Prostate gland (tissue), 2 donors: ENCODE measurements around the gene MTSS2. TPM values are rescaled to one million over a fixed set of nuclear protein-coding genes. Genes with fewer than 3 reads are reported as not detected.

Experiments
- DNase-seq: peaks from one replicate; pipeline ENCODE4 v3.0.0-alpha.2; 2019; ENCODE audit warnings: low spot score
- H3K27ac ChIP-seq, 2 donors: fragments of 200-600 bp; sonication (generic); 2 replicates each; pipeline ENCODE4 v1.5.1; 2017 to 2019
- H3K27me3 ChIP-seq: fragments of 200-600 bp; sonication (generic); replicated peaks from 2 replicates; pipeline ENCODE4 v1.5.1; 2019; ENCODE audit not compliant: insufficient read depth
- H3K36me3 ChIP-seq, 2 donors: fragments of 200-600 bp; sonication (generic); 1 replicate in 1 of 2; 2 replicates in 1 of 2; pipeline versions ENCODE4 v1.5.1 to v1.8.1; 2017 to 2019
- H3K4me1 ChIP-seq: fragments of 200-600 bp; sonication (generic); replicated peaks from 2 replicates; pipeline ENCODE4 v1.5.1; 2019
- H3K4me3 ChIP-seq, 2 donors: fragments of 200-600 bp; sonication (generic); 2 replicates each; pipeline ENCODE4 v1.5.1; 2017 to 2019
- H3K9me3 ChIP-seq: fragments of 200-600 bp; sonication (generic); 2 replicates; pipeline ENCODE4 v1.5.1; 2017
- CTCF ChIP-seq, 4 experiments: fragments of 200-600 bp in 2 of 4; fragments of 450-650 bp in 2 of 4; sonication (generic) in 2 of 4; IDR thresholded peaks; 1 replicate in 3 of 4; 2 replicates in 1 of 4; pipeline ENCODE4 v1.5.1; 2016 to 2019; ENCODE audit warnings: antibody characterized with exemption in 4 of 4, mild to moderate bottlenecking in 2 of 4, moderate library complexity in 2 of 4
- POLR2A ChIP-seq: fragments of 450-650 bp; IDR thresholded peaks from one replicate; pipeline ENCODE4 v1.6.1; 2016; ENCODE audit warnings: antibody characterized with exemption, mild to moderate bottlenecking
- POLR2AphosphoS5 ChIP-seq: sonication (generic); formaldehyde crosslinking; IDR thresholded peaks from one replicate; pipeline ENCODE4 v1.6.1; 2017; ENCODE audit warnings: antibody characterized with exemption
- WGBS: methylation state at CpG from one replicate; pipeline ENCODE4 v1.1.5; 2018; 5-methylcytosine and 5-hydroxymethylcytosine counted together
- intact Hi-C: fragments of 100-400 bp; cut with DNase I; formaldehyde crosslinking; loops from one replicate; pipeline ENCODE4 v1.14.2; 2022
- total RNA-seq, 2 donors: library from RNA; depleted of rRNA; stranded (reverse); fragments of >200 nt; gene quantifications; one replicate each; pipeline ENCODE4 v1.1.0, GENCODE V29; 2016

Gene MTSS2
- total RNA-seq, 2 donors from 2014 or later, result 42.4 to 92.4 TPM

DNA sequence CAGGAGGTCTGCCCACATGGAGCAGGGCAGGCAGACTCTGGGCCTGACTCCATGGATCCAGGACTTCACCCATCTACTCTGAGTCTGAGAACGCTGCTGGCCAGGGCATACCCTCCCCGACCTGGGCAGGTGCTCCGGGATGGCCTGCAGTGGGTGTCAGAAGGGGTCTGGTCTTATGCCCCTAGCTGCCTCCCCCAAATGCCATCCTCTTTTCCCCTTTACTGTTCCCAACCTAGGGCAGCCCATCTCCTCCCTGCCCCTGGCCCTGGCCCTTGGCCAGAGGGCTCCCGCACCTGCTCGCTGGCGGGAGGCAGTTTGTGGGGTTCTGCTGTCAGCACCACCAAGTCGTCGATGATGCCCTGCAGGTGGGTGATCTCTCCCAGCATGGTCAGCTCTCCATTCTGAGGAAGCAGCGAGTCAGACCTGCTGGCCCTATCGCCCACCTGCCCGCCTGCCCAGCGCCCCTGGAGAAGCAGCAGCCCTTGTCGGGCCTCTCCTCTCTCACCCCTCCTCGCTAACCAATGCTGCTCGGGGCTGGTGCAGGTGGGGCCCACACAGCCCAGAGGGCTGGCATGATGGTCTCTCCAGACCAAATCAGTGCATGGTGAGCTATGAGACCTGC is 8.2 kb downstream of the MTSS2 start:
- WGBS, result 87% methylated on average over 13 of the region's 15 CpGs
- intact Hi-C loops, result loop anchor here (5.0 kb wide), 1 partner anchor 80 kb away; no protein-coding TSS in a partner anchor
- H3K4me1 ChIP-seq, result peaks cover 23% of the 10 kb centered on the region
- H3K27ac ChIP-seq, result no peak overlapping the region
- no peaks in the 10 kb centered on the region for H3K9me3 ChIP-seq
- TF ChIP-seq POLR2A (no peak), CTCF (IDR thresholded peaks at IDR 0.05) (no peak), POLR2AphosphoS5 (no peak)
- H3K27me3 ChIP-seq, result no peaks in the 10 kb centered on the region
- H3K4me3 ChIP-seq, result no peak overlapping the region
- no peak for DNase-seq
- H3K36me3 ChIP-seq, result peaks cover 17 to 18% of the 10 kb centered on the region in 2 donors

GRCh38 chr16:70676675-70677498 is 9.0 kb downstream of the MTSS2 start:
- no peak for DNase-seq
- whole genome bisulfite sequencing, result 84% methylated on average over 14 of the region's 14 CpGs
- H3K36me3 ChIP-seq, result peaks cover 17 to 18% of the 10 kb centered on the region in 2 donors
- H3K27ac ChIP-seq, result no peak overlapping the region
- no peaks in the 10 kb centered on the region for H3K27me3 ChIP-seq
- no peaks in the 10 kb centered on the region for H3K9me3 ChIP-seq
- peaks cover 17% of the 10 kb centered on the region for H3K4me1 ChIP-seq
- intact Hi-C loops, result loop anchor here (5.0 kb wide), 1 partner anchor 80 kb away; no protein-coding TSS in a partner anchor
- H3K4me3 ChIP-seq, result no peak overlapping the region
- TF ChIP-seq POLR2AphosphoS5, result no peak
- no peak for TF ChIP-seq POLR2A
- no peak for TF ChIP-seq CTCF (IDR thresholded peaks at IDR 0.05)

- 85% methylated on average over 7 of the region's 7 CpGs for WGBS
- no peaks in the 10 kb centered on the region for H3K9me3 ChIP-seq
- H3K27ac ChIP-seq, result no peak overlapping the region
- H3K27me3 ChIP-seq, result no peaks in the 10 kb centered on the region
- H3K4me1 ChIP-seq, result peaks cover 8% of the 10 kb centered on the region
- H3K4me3 ChIP-seq, result no peak overlapping the region
- TF ChIP-seq POLR2AphosphoS5 (no peak), CTCF (IDR thresholded peaks at IDR 0.05) (no peak), POLR2A (no peak)
- H3K36me3 ChIP-seq, result peaks cover 17 to 18% of the 10 kb centered on the region in 2 donors
- intact Hi-C loops, result loop anchor here (5.0 kb wide), 1 partner anchor 81 kb away; no protein-coding TSS in a partner anchor
- DNase-seq, result no peak
Observed at GRCh38 chr16:70675851-70676513, 9.9 kb downstream of the MTSS2 start.

GRCh38 chr16:70674221-70675014 is 11.4 kb downstream of the MTSS2 start:
- WGBS, result 84% methylated on average over 18 of the region's 18 CpGs
- Histone ChIP-seq H3K9me3 (no peaks in the 10 kb centered on the region), H3K4me1 (no peaks in the 10 kb centered on the region), H3K4me3 (no peak overlapping the region), H3K27ac (no peak overlapping the region), H3K27me3 (no peaks in the 10 kb centered on the region), H3K36me3 (peaks cover 17% of the 10 kb centered on the region in 2 donors)
- no peak for DNase-seq
- TF ChIP-seq POLR2AphosphoS5, result no peak
- TF ChIP-seq CTCF (IDR thresholded peaks at IDR 0.05), result no peak
- TF ChIP-seq POLR2A, result no peak
- intact Hi-C loops, result loop anchor here (5.0 kb wide), 1 partner anchor 83 kb away; no protein-coding TSS in a partner anchor
